ENCODE measurements around the gene TESK1. TPM values are rescaled to one million over a fixed set of nuclear protein-coding genes. Genes with fewer than 3 reads are reported as not detected.
A peak's percentile ranks its signal among the peaks of the same experiment; 100 is the strongest.

TESK1 gene
- total and polyA plus RNA-seq, 2 experiments from 2014 or later: 14.1 to 21.6 TPM

DNA sequence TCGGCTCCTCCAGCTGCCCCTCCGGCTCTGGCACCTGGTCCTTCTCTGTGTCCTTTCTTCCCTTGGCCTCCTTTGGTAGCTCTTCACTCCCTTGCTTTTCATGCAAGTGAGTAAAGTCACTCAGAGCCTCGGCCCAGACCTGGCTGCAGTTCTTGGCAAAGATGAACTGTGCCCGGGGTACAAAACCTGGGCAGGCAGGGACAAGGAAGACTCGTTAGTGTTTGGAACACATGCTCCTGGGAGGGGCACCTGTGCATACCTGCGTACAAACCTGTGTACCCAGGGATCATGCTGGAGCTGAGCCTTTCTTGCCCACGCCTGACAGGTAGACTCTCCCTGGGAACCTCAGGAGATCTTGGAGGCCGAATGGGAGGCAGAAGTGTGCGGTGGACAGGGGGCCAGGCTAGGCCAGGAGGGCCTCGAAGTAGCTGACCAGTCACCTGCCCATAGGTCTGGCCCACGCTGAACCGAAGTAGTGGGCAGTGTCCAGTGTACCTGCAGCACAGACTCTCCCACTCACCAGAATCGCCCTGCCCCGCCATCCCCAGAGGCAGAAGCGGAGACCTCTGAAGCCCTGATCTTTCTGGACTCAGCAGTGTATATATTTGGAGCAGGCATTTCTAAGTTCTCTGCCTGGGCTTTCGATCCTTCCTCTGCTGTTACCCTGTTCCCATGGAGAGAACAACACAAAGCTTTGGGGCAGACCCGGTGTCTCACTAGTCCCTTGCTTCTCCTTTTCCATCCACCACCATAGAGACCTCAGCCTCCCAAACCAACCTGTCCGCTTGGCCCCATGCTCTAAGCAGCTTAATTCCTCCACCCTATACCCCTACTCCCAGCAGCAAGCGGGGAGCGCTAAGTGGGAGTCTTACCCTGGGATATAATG lies 41.9 kb upstream of the TESK1 start:
- WGBS, 2 experiments (ENCODE audit: low coverage in 1 of 2, low lambda C conversion rate in 2 of 2, missing lambda C conversion rate in 2 of 2): 82 to 83% methylated on average over 20 of the region's 20 CpGs
- Histone ChIP-seq H3K9ac (0 out of 2 replicates have a peak overlapping the region, but pooled peaks have one; percentile 25), H3K36me3 (ENCODE audit: low read depth) (peaks cover 27% of the 10 kb centered on the region), H3K9me2 (ENCODE audit: insufficient read depth) (no peaks in the 10 kb centered on the region), H3K4me3 (no peak overlapping the region), H3F3A (ENCODE audit: insufficient read depth) (peaks cover 35% of the 10 kb centered on the region), H4K20me1 (ENCODE audit: insufficient read depth) (no peaks in the 10 kb centered on the region), H3K27me3 (replicated peaks; ENCODE audit: insufficient read depth) (no peaks in the 10 kb centered on the region), H3K27ac (peak overlapping the region; percentile 19; the same call in 1 of the 2 replicates), H2AFZ (no peak overlapping the region), H3K4me2 (ENCODE audit: unreplicated experiment) (no peak overlapping the region), H3K9me3 (ENCODE audit: low read depth) (no peaks in the 10 kb centered on the region), H3K79me2 (ENCODE audit: insufficient read depth) (peaks cover 10% of the 10 kb centered on the region), H3K4me1 (ENCODE audit: insufficient read depth) (peaks cover 27% of the 10 kb centered on the region; the same call in 1 of the 2 replicates)
- TF ChIP-seq EZH2 (IDR thresholded peaks at IDR 0.05; ENCODE audit: insufficient read depth, poor library complexity, severe bottlenecking): no peak
- TF ChIP-seq EZH2phosphoT487 (IDR thresholded peaks at IDR 0.05; ENCODE audit: insufficient read depth, low read depth): no peak
- no peak for DNase-seq
- in situ Hi-C loops (cut with MboI): no loop called here

DNA sequence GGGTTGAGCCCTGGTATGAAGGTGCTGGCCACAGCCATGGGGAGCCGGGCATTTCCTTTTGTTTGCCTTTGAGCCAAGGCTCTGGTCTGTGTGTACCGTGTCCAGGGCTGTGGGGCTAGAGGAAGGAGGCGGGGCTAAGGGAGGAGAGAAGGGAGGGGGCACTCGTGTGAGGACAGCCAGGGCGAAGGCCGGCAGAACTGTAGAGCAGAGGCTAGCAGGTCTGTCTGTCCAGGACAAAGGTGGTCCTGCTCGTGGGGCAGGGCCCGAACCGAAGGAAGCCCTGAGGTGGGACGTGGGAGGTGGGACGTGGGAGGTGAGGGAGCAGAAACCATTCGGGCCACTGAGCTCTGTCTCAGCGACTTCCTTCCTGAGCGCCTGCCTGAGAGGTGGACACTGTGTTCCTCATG lies 41.3 kb upstream of the TESK1 start:
- H3K27me3 ChIP-seq (replicated peaks; ENCODE audit: insufficient read depth): no peaks in the 10 kb centered on the region
- 0 out of 2 replicates have a peak overlapping the region, but pooled peaks have one; percentile 25 for H3K9ac ChIP-seq
- WGBS, 2 experiments (ENCODE audit: low coverage in 1 of 2, low lambda C conversion rate in 2 of 2, missing lambda C conversion rate in 2 of 2): 58 to 61% methylated on average over 12 to 14 of the region's 14 CpGs
- H4K20me1 ChIP-seq (ENCODE audit: insufficient read depth): no peaks in the 10 kb centered on the region
- H3F3A ChIP-seq (ENCODE audit: insufficient read depth): peaks cover 37% of the 10 kb centered on the region
- peak overlapping the region; percentile 19; the same call in 1 of the 2 replicates for H3K27ac ChIP-seq
- in situ Hi-C loops (cut with MboI): no loop called here
- H2AFZ ChIP-seq: no peak overlapping the region
- H3K36me3 ChIP-seq (ENCODE audit: low read depth): peaks cover 21% of the 10 kb centered on the region
- no peaks in the 10 kb centered on the region for H3K9me2 ChIP-seq (ENCODE audit: insufficient read depth)
- no peak overlapping the region for H3K4me2 ChIP-seq (ENCODE audit: unreplicated experiment)
- TF ChIP-seq EZH2 (IDR thresholded peaks at IDR 0.05; ENCODE audit: insufficient read depth, poor library complexity, severe bottlenecking): no peak
- no peak for TF ChIP-seq EZH2phosphoT487 (IDR thresholded peaks at IDR 0.05; ENCODE audit: insufficient read depth, low read depth)
- H3K4me3 ChIP-seq: no peak overlapping the region
- H3K79me2 ChIP-seq (ENCODE audit: insufficient read depth): 0 out of 2 replicates have a peak, but pooled peaks cover 5% of the 10 kb centered on the region
- peaks cover 27% of the 10 kb centered on the region; the same call in 1 of the 2 replicates for H3K4me1 ChIP-seq (ENCODE audit: insufficient read depth)
- no peak for DNase-seq
- no peaks in the 10 kb centered on the region for H3K9me3 ChIP-seq (ENCODE audit: low read depth)

DNA sequence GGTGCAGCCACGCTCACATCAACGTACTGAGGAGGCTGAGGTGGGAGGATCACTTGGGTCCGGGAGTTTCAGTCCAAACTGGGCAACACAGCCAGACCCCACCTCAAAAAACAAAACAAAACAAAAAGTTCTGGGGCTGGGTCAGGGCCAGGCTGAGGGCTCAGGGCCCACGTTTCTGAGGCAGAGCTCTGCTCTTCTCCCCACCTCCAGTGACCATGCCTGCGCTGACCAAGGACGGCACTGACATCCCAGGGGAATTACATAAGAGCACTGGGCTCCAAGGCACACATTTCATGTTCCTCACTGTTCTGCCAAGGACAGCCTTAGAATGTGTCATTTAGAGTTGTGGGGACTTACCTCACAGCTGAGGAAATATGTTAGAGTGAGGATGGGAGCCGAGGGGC lies 40.4 kb upstream of the TESK1 start:
- Histone ChIP-seq H3K9ac (no peak overlapping the region), H3K9me2 (ENCODE audit: insufficient read depth) (no peaks in the 10 kb centered on the region), H3F3A (ENCODE audit: insufficient read depth) (peaks cover 37% of the 10 kb centered on the region), H3K36me3 (ENCODE audit: low read depth) (peaks cover 12% of the 10 kb centered on the region), H3K4me1 (ENCODE audit: insufficient read depth) (peaks cover 27% of the 10 kb centered on the region; the same call in 1 of the 2 replicates), H2AFZ (no peak overlapping the region), H3K27ac (peak overlapping the region; percentile 19; the same call in 1 of the 2 replicates), H3K4me3 (no peak overlapping the region), H3K79me2 (ENCODE audit: insufficient read depth) (no peaks in the 10 kb centered on the region), H3K9me3 (ENCODE audit: low read depth) (no peaks in the 10 kb centered on the region), H4K20me1 (ENCODE audit: insufficient read depth) (no peaks in the 10 kb centered on the region), H3K27me3 (replicated peaks; ENCODE audit: insufficient read depth) (no peaks in the 10 kb centered on the region), H3K4me2 (ENCODE audit: unreplicated experiment) (no peak overlapping the region)
- WGBS, 2 experiments (ENCODE audit: low coverage in 1 of 2, low lambda C conversion rate in 2 of 2, missing lambda C conversion rate in 2 of 2): 29 to 32% methylated on average over 7 of the region's 7 CpGs
- TF ChIP-seq EZH2phosphoT487 (IDR thresholded peaks at IDR 0.05; ENCODE audit: insufficient read depth, low read depth) (no peak), EZH2 (IDR thresholded peaks at IDR 0.05; ENCODE audit: insufficient read depth, poor library complexity, severe bottlenecking) (no peak)
- DNase-seq: peak; percentile 61
- in situ Hi-C loops (cut with MboI): no loop called here

DNA sequence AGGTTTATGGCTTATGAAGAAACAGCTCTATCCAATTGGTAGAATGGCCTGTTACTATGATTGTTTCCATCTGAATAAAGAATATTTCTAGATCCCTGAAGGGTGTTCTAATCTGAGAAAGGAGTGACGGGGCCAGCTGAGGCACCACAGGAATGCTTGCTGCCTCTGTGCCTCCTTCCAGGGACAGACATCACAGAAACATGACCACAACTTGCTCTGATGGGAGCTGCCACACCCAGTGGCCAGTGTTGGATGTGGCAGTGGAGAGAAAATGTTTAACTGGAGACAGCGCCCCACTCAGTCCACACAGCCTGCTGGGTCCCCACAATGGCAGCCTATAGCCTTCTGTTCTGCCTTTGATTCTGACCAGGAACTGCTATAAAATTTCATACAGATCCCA lies 38.6 kb upstream of the TESK1 start:
- Histone ChIP-seq H3K27ac (peak overlapping the region; percentile 30; the same call in 1 of the 2 replicates), H3K9ac (no peak overlapping the region)

More for the DNA sequence above, 38.6 kb upstream of the TESK1 start:
- Histone ChIP-seq H3K9me2 (ENCODE audit: insufficient read depth) (no peaks in the 10 kb centered on the region), H3K9me3 (ENCODE audit: low read depth) (no peaks in the 10 kb centered on the region), H3K4me2 (ENCODE audit: unreplicated experiment) (no peak overlapping the region), H3K36me3 (ENCODE audit: low read depth) (peaks cover 7% of the 10 kb centered on the region), H3K4me3 (no peak overlapping the region), H2AFZ (no peak overlapping the region), H3K4me1 (ENCODE audit: insufficient read depth) (peaks cover 27% of the 10 kb centered on the region; the same call in 1 of the 2 replicates), H3K79me2 (ENCODE audit: insufficient read depth) (no peaks in the 10 kb centered on the region), H3K27me3 (replicated peaks; ENCODE audit: insufficient read depth) (no peaks in the 10 kb centered on the region), H3F3A (ENCODE audit: insufficient read depth) (peaks cover 37% of the 10 kb centered on the region), H4K20me1 (ENCODE audit: insufficient read depth) (no peaks in the 10 kb centered on the region)
- WGBS, 2 experiments (ENCODE audit: low coverage in 1 of 2, low lambda C conversion rate in 2 of 2, missing lambda C conversion rate in 2 of 2): 77 to 80% methylated on average over 2 of the region's 2 CpGs
- in situ Hi-C loops (cut with MboI): no loop called here
- peak; percentile 74 for DNase-seq
- TF ChIP-seq EZH2phosphoT487 (IDR thresholded peaks at IDR 0.05; ENCODE audit: insufficient read depth, low read depth) (no peak), EZH2 (IDR thresholded peaks at IDR 0.05; ENCODE audit: insufficient read depth, poor library complexity, severe bottlenecking) (no peak)

All from GM23248 (cell line).